C4-2B (cell line): ENCODE measurements around the gene SPATS2L.

Source experiments
- ZFX ChIP-seq: fragments of 450-650 bp; IDR thresholded peaks from 2 replicates; pipeline ENCODE4 v1.6.1; 2017
- TF ChIP-seq, protein P1 (sequence below): fragments of 450-650 bp; conservative IDR thresholded peaks from 2 replicates; pipeline ENCODE4 v1.5.1; 2017; ENCODE audit warnings: mild to moderate bottlenecking

DNA sequence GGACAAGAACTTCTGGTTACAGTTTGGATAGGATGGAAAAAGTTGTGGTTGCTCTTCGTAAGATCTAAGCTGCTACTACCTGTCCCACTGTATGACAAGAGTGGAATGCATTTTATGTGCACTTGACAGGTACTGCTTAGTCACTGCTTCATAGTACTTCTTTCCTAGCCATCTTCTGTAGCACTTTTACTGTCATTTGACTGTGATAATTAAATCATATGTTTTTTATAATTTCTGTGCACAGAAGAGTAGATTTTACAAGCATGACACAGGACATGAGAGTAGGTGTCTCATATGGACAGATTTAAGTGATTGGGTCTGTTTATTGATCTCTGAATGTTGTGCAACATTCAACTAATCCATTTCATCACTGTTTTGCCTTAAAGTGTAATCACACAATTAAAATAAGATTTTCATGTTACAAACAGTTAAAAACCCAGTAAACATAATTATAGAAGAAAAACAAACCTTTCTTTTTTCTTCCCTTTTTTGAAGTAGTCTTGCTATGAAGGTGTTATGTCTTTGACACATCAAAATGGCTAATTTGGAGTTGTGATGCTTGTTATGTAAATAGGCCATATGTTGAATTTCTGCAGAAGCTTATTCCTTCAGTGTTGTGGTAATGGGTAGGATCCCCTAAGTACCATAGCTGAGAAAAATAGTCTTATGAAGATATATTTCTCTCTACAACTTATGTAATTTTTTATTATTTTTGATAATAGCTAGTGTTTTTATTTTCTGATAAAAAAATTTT lies 3.0 kb downstream of the SPATS2L start:
- TF ChIP-seq, protein P1, sequence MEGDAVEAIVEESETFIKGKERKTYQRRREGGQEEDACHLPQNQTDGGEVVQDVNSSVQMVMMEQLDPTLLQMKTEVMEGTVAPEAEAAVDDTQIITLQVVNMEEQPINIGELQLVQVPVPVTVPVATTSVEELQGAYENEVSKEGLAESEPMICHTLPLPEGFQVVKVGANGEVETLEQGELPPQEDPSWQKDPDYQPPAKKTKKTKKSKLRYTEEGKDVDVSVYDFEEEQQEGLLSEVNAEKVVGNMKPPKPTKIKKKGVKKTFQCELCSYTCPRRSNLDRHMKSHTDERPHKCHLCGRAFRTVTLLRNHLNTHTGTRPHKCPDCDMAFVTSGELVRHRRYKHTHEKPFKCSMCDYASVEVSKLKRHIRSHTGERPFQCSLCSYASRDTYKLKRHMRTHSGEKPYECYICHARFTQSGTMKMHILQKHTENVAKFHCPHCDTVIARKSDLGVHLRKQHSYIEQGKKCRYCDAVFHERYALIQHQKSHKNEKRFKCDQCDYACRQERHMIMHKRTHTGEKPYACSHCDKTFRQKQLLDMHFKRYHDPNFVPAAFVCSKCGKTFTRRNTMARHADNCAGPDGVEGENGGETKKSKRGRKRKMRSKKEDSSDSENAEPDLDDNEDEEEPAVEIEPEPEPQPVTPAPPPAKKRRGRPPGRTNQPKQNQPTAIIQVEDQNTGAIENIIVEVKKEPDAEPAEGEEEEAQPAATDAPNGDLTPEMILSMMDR = no peak
- TF ChIP-seq ZFX = no peak
